Urothelium cell line (cell line): ENCODE data around the gene EIF4G3.
A peak's percentile ranks its signal among the peaks of the same experiment; 100 is the strongest.
"Not testable (repeated sequence)": the region's sequence is repeated elsewhere in the genome, so short reads cannot be mapped to it uniquely, and the experiment has no call there.

ENCODE experiments used
- DNase-seq: peaks from one replicate; pipeline ENCODE4 v3.0.0; 2011; ENCODE audit warnings: low spot score, mixed read lengths
- FAIRE-seq: peaks from 2 replicates; lab custom pipeline; 2011; peaks lifted over from hg19 to GRCh38; lab: Jason Lieb, UNC

Gene EIF4G3

GRCh38 chr1:21176586-21177555 lies at the start of gene EIF4G3:
EIF4G3 (minus strand) TSS chr1:21176897; CDS start chr1:21002742, 174,155 bp downstream.
- no peak for FAIRE-seq

GRCh38 chr1:21225065-21225464 lies 48.4 kb upstream of the EIF4G3 start:
- FAIRE-seq (no peak), DNase-seq (no peak)

More at GRCh38 chr1:21176586-21177555, at the start of gene EIF4G3:
- peak; percentile 93 for DNase-seq

- DNase-seq (no peak), FAIRE-seq (no peak)
Measured at GRCh38 chr1:21220815-21221214, 44.1 kb upstream of the EIF4G3 start.

GRCh38 chr1:21219674-21220073 lies 43.0 kb upstream of the EIF4G3 start:
- FAIRE-seq (no peak), DNase-seq (no peak)

GRCh38 chr1:21217812-21218596 lies 41.3 kb upstream of the EIF4G3 start:
- DNase-seq, result peak; percentile 49
- no peak for FAIRE-seq

GRCh38 chr1:21216835-21217811 lies 40.4 kb upstream of the EIF4G3 start:
- DNase-seq (peak; percentile 48), FAIRE-seq (no peak)

- FAIRE-seq (no peak), DNase-seq (no peak)
Measured at GRCh38 chr1:21212126-21212525, 35.4 kb upstream of the EIF4G3 start.

- not testable (repeated sequence) for FAIRE-seq, DNase-seq
Measured at GRCh38 chr1:21208137-21208700, 31.5 kb upstream of the EIF4G3 start.

- DNase-seq (no peak), FAIRE-seq (no peak)
Measured at GRCh38 chr1:21206117-21206516, 29.4 kb upstream of the EIF4G3 start.

- FAIRE-seq, result no peak
- no peak for DNase-seq
Measured at GRCh38 chr1:21205416-21205815, 28.7 kb upstream of the EIF4G3 start.

GRCh38 chr1:21201650-21202049 lies 25.0 kb upstream of the EIF4G3 start:
- FAIRE-seq (no peak), DNase-seq (no peak)

- not testable (repeated sequence) for FAIRE-seq, DNase-seq
Measured at GRCh38 chr1:21201238-21201637, 24.5 kb upstream of the EIF4G3 start.

GRCh38 chr1:21200767-21201166 lies 24.1 kb upstream of the EIF4G3 start:
- FAIRE-seq (no peak), DNase-seq (no peak)

GRCh38 chr1:21198929-21199328 lies 22.2 kb upstream of the EIF4G3 start:
- FAIRE-seq (no peak), DNase-seq (no peak)

- DNase-seq, result no peak
- FAIRE-seq, result no peak
Measured at GRCh38 chr1:21192871-21193270, 16.2 kb upstream of the EIF4G3 start.

GRCh38 chr1:21192284-21192683 lies 15.6 kb upstream of the EIF4G3 start:
- no peak for DNase-seq
- FAIRE-seq, result no peak

GRCh38 chr1:21190771-21191170 lies 14.1 kb upstream of the EIF4G3 start:
- not testable (repeated sequence) for FAIRE-seq, DNase-seq

GRCh38 chr1:21189906-21190500 lies 13.3 kb upstream of the EIF4G3 start:
- no peak for DNase-seq
- FAIRE-seq, result no peak

GRCh38 chr1:21189421-21189820 lies 12.7 kb upstream of the EIF4G3 start:
- no peak for FAIRE-seq
- DNase-seq, result no peak

GRCh38 chr1:21188235-21188634 lies 11.5 kb upstream of the EIF4G3 start:
- DNase-seq (no peak), FAIRE-seq (no peak)
